ENCODE measurements around the gene SAP30BP. TPM values are rescaled to one million over a fixed set of nuclear protein-coding genes. Genes with fewer than 3 reads are reported as not detected.

Gene SAP30BP
- 70.7 and 84.6 TPM in 2 replicates for total RNA-seq

- no peak for DNase-seq (ENCODE audit: extremely low read depth, low read depth, low spot score)
These were observed at the start of gene SAP30BP, which contains the start of gene RECQL5 for GRCh38 chr17:75666959-75667790. Gene SAP30BP, plus strand, starts transcription at chr17:75667338. Its CDS starts 35 bp downstream, at chr17:75667373. Gene RECQL5, minus strand, starts transcription at chr17:75667154. Its CDS starts 597 bp downstream, at chr17:75666557.

- no peak for DNase-seq (ENCODE audit: extremely low read depth, low read depth, low spot score)
These were observed 49.5 kb upstream of the SAP30BP start for GRCh38 chr17:75617675-75618074.

- no peak for DNase-seq (ENCODE audit: extremely low read depth, low read depth, low spot score)
These were observed 47.4 kb upstream of the SAP30BP start for GRCh38 chr17:75619506-75620431.

GRCh38 chr17:75621489-75621888, 45.6 kb upstream of the SAP30BP start:
- DNase-seq (ENCODE audit: extremely low read depth, low read depth, low spot score), result no peak

- DNase-seq (ENCODE audit: extremely low read depth, low read depth, low spot score), result no peak
These were observed 45.1 kb upstream of the SAP30BP start for GRCh38 chr17:75622076-75622475.

- DNase-seq (ENCODE audit: extremely low read depth, low read depth, low spot score), result no peak
These were observed 44.3 kb upstream of the SAP30BP start for GRCh38 chr17:75622771-75623273.

GRCh38 chr17:75623386-75623785, 43.8 kb upstream of the SAP30BP start:
- no peak for DNase-seq (ENCODE audit: extremely low read depth, low read depth, low spot score)

GRCh38 chr17:75624021-75624420, 43.1 kb upstream of the SAP30BP start:
- DNase-seq (ENCODE audit: extremely low read depth, low read depth, low spot score), result no peak

GRCh38 chr17:75624714-75625345, 42.3 kb upstream of the SAP30BP start:
- DNase-seq (ENCODE audit: extremely low read depth, low read depth, low spot score), result no peak

- DNase-seq (ENCODE audit: extremely low read depth, low read depth, low spot score), result no peak
These were observed 41.2 kb upstream of the SAP30BP start for GRCh38 chr17:75625813-75626486.

- DNase-seq (ENCODE audit: extremely low read depth, low read depth, low spot score), result no peak
These were observed 40.6 kb upstream of the SAP30BP start for GRCh38 chr17:75626496-75627038.

- DNase-seq (ENCODE audit: extremely low read depth, low read depth, low spot score), result no peak
These were observed 40.0 kb upstream of the SAP30BP start for GRCh38 chr17:75627094-75627493.

GRCh38 chr17:75628425-75628824, 38.7 kb upstream of the SAP30BP start:
- no peak for DNase-seq (ENCODE audit: extremely low read depth, low read depth, low spot score)

- DNase-seq (ENCODE audit: extremely low read depth, low read depth, low spot score), result no peak
These were observed 38.0 kb upstream of the SAP30BP start for GRCh38 chr17:75629157-75629556.

GRCh38 chr17:75630071-75630917, 36.8 kb upstream of the SAP30BP start:
- no peak for DNase-seq (ENCODE audit: extremely low read depth, low read depth, low spot score)

GRCh38 chr17:75631353-75631752, 35.8 kb upstream of the SAP30BP start:
- no peak for DNase-seq (ENCODE audit: extremely low read depth, low read depth, low spot score)

GRCh38 chr17:75632428-75632827, 34.7 kb upstream of the SAP30BP start:
- DNase-seq (ENCODE audit: extremely low read depth, low read depth, low spot score), result no peak

- DNase-seq (ENCODE audit: extremely low read depth, low read depth, low spot score), result no peak
These were observed 34.2 kb upstream of the SAP30BP start, which contains the start of gene SMIM5 for GRCh38 chr17:75632863-75633485. Gene SMIM5, plus strand, starts transcription at chr17:75633434. Its CDS starts 6,768 bp downstream, at chr17:75640202.
